Activated naive CD4-positive, alpha-beta T cell treated with anti-CD3 and anti-CD28 coated beads, Interleukin-2, amount 50 U/mL, for 72 hours (primary cell): ENCODE results near the gene PDE4D. TPM values are rescaled to one million over a fixed set of nuclear protein-coding genes. Genes with fewer than 3 reads are reported as not detected.
"Not testable (repeated sequence)": the region's sequence is repeated elsewhere in the genome, so short reads cannot be mapped to it uniquely, and the experiment has no call there.

Experiments used
- ATAC-seq, 2 donors: fragments of 150-1000 bp; cut with Tn5 transposase; 2 replicates each; pipeline ENCODE4 v1.10.0; 2021; ENCODE audit warnings: mild to moderate bottlenecking in 2 of 2, moderate library complexity in 2 of 2
- DNase-seq, 2 donors: peaks; one replicate each; pipeline ENCODE4 v3.0.0; 2021 to 2022; ENCODE audit warnings: low spot score in 2 of 2
- H3K27ac Mint-ChIP-seq, 2 donors: one replicate each; pipeline ENCODE4 v1.8.0; 2022; ENCODE audit warnings: mild to moderate bottlenecking in 2 of 2, mixed read lengths in 2 of 2
- H3K36me3 Mint-ChIP-seq, 2 donors: one replicate each; pipeline ENCODE4 v1.8.0; 2022; ENCODE audit warnings: mixed read lengths in 2 of 2
- H3K9me3 Mint-ChIP-seq, 2 donors: one replicate each; pipeline ENCODE4 v1.8.0; 2022; ENCODE audit warnings: mixed read lengths in 2 of 2
- total RNA-seq, 2 donors: library from RNA; stranded (reverse); gene quantifications; one replicate each; pipeline ENCODE4 v1.2.3, GENCODE V29; 2022

The PDE4D gene
- total RNA-seq, 2 donors from 2014 or later = 31.1 to 86.7 TPM

- peaks cover 0 to 3% of the 10 kb centered on the region in 2 donors for H3K9me3 Mint-ChIP-seq
- no peak for ATAC-seq
- H3K27ac Mint-ChIP-seq = no peak overlapping the region
- DNase-seq = no peak
- H3K36me3 Mint-ChIP-seq = peaks cover 0 to 4% of the 10 kb centered on the region in 2 donors
Observed at GRCh38 chr5:59069438-59070079, 824.0 kb downstream of the PDE4D start.

GRCh38 chr5:59067956-59068656 is 825.4 kb downstream of the PDE4D start:
- DNase-seq (no peak), ATAC-seq (no peak)
- Mint-ChIP-seq H3K36me3 (peaks cover 0 to 4% of the 10 kb centered on the region in 2 donors), H3K27ac (no peak overlapping the region), H3K9me3 (peaks cover 0 to 3% of the 10 kb centered on the region in 2 donors)

- H3K36me3 Mint-ChIP-seq = no peaks in the 10 kb centered on the region
- no peak for DNase-seq
- H3K27ac Mint-ChIP-seq = no peak overlapping the region
- H3K9me3 Mint-ChIP-seq = peaks cover 0 to 3% of the 10 kb centered on the region in 2 donors
- ATAC-seq = peak; percentile 20 to 55
Observed at GRCh38 chr5:59066367-59067163, 827.0 kb downstream of the PDE4D start.

- DNase-seq (no peak), ATAC-seq (no peak)
- Mint-ChIP-seq H3K9me3 (peaks cover 0 to 3% of the 10 kb centered on the region in 2 donors), H3K27ac (no peak overlapping the region), H3K36me3 (no peaks in the 10 kb centered on the region)
Observed at GRCh38 chr5:59065554-59065953, 828.0 kb downstream of the PDE4D start.

GRCh38 chr5:59064293-59064692 is 829.2 kb downstream of the PDE4D start:
- H3K9me3 Mint-ChIP-seq = peaks cover 0 to 3% of the 10 kb centered on the region in 2 donors
- no peak for DNase-seq
- H3K27ac Mint-ChIP-seq = no peak overlapping the region
- no peak for ATAC-seq
- H3K36me3 Mint-ChIP-seq = no peaks in the 10 kb centered on the region

GRCh38 chr5:59062986-59063683 is 830.4 kb downstream of the PDE4D start:
- H3K9me3 Mint-ChIP-seq = peaks cover 0 to 3% of the 10 kb centered on the region in 2 donors
- DNase-seq = no peak
- H3K36me3 Mint-ChIP-seq = no peaks in the 10 kb centered on the region
- ATAC-seq = no peak
- H3K27ac Mint-ChIP-seq = no peak overlapping the region

GRCh38 chr5:59061377-59061776 is 832.1 kb downstream of the PDE4D start:
- no peaks in the 10 kb centered on the region for H3K36me3 Mint-ChIP-seq
- peaks cover 0 to 3% of the 10 kb centered on the region in 2 donors for H3K9me3 Mint-ChIP-seq
- no peak for DNase-seq
- no peak overlapping the region for H3K27ac Mint-ChIP-seq
- ATAC-seq = no peak

- Mint-ChIP-seq H3K27ac (no peak overlapping the region), H3K9me3 (no peaks in the 10 kb centered on the region), H3K36me3 (no peaks in the 10 kb centered on the region)
- no peak for DNase-seq
- peak in 1 of 2 donors; percentile 77 for ATAC-seq
Observed at GRCh38 chr5:59058969-59059687, 834.4 kb downstream of the PDE4D start.

GRCh38 chr5:59058237-59058636 is 835.3 kb downstream of the PDE4D start:
- DNase-seq (no peak), ATAC-seq (no peak)
- no peaks in the 10 kb centered on the region for H3K36me3 Mint-ChIP-seq
- H3K9me3 Mint-ChIP-seq = no peaks in the 10 kb centered on the region
- no peak overlapping the region for H3K27ac Mint-ChIP-seq

GRCh38 chr5:59056599-59056998 is 836.9 kb downstream of the PDE4D start:
- not testable (repeated sequence) for H3K36me3 Mint-ChIP-seq, H3K9me3 Mint-ChIP-seq, ATAC-seq, H3K27ac Mint-ChIP-seq, DNase-seq

GRCh38 chr5:59055745-59056448 is 837.6 kb downstream of the PDE4D start:
- Mint-ChIP-seq H3K9me3 (peaks cover 0 to 4% of the 10 kb centered on the region in 2 donors), H3K27ac (no peak overlapping the region), H3K36me3 (no peaks in the 10 kb centered on the region)
- ATAC-seq (no peak), DNase-seq (no peak)

GRCh38 chr5:59054963-59055528 is 838.5 kb downstream of the PDE4D start:
- Mint-ChIP-seq H3K27ac (peak overlapping the region in 1 of 2 donors; percentile 31), H3K9me3 (peaks cover 0 to 4% of the 10 kb centered on the region in 2 donors), H3K36me3 (no peaks in the 10 kb centered on the region)
- DNase-seq (no peak), ATAC-seq (no peak)

GRCh38 chr5:59051951-59052350 is 841.6 kb downstream of the PDE4D start:
- H3K36me3 Mint-ChIP-seq = no peaks in the 10 kb centered on the region
- DNase-seq = no peak
- no peak overlapping the region for H3K27ac Mint-ChIP-seq

GRCh38 chr5:59049095-59049494 is 844.4 kb downstream of the PDE4D start:
- Mint-ChIP-seq H3K9me3 (peaks cover 0 to 4% of the 10 kb centered on the region in 2 donors), H3K27ac (no peak overlapping the region), H3K36me3 (no peaks in the 10 kb centered on the region)
- DNase-seq (no peak), ATAC-seq (no peak)

More at GRCh38 chr5:59051951-59052350, 841.6 kb downstream of the PDE4D start:
- no peak for ATAC-seq
- H3K9me3 Mint-ChIP-seq = peaks cover 0 to 4% of the 10 kb centered on the region in 2 donors
